ENCODE data around the gene SLC25A28.
A peak's percentile ranks its signal among the peaks of the same experiment; 100 is the strongest.

Gene SLC25A28

GRCh38 chr10:99593312-99593711 is 26.9 kb downstream of the SLC25A28 start:
- no peak overlapping the region for H3K4me2 ChIP-seq

GRCh38 chr10:99590799-99591198 is 29.4 kb downstream of the SLC25A28 start:
- Histone ChIP-seq H3K9me3 (no peaks in the 10 kb centered on the region), H4K20me1 (no peaks in the 10 kb centered on the region), H3K9ac (no peak overlapping the region), H3K4me3 (no peak overlapping the region), H3K36me3 (no peaks in the 10 kb centered on the region), H3K4me1 (no peaks in the 10 kb centered on the region), H3K4me2 (no peak overlapping the region), H3K27ac (no peak overlapping the region), H3K27me3 (no peaks in the 10 kb centered on the region)
- no peak for TF ChIP-seq Cebpa-rat (IDR thresholded peaks at IDR 0.05)

More at GRCh38 chr10:99593312-99593711, 26.9 kb downstream of the SLC25A28 start:
- Histone ChIP-seq H3K27me3 (no peaks in the 10 kb centered on the region), H3K27ac (no peak overlapping the region), H3K9me3 (no peaks in the 10 kb centered on the region), H3K36me3 (no peaks in the 10 kb centered on the region), H3K9ac (no peak overlapping the region), H4K20me1 (no peaks in the 10 kb centered on the region), H3K4me1 (no peaks in the 10 kb centered on the region), H3K4me3 (no peak overlapping the region)
- TF ChIP-seq Cebpa-rat (IDR thresholded peaks at IDR 0.05) = no peak

GRCh38 chr10:99583687-99584086 is 36.6 kb downstream of the SLC25A28 start:
- no peak for TF ChIP-seq Cebpa-rat (IDR thresholded peaks at IDR 0.05)
- no peaks in the 10 kb centered on the region for H3K9me3 ChIP-seq
- no peak overlapping the region for H3K9ac ChIP-seq
- H3K27me3 ChIP-seq = no peaks in the 10 kb centered on the region
- H3K36me3 ChIP-seq = no peaks in the 10 kb centered on the region
- no peak overlapping the region for H3K4me3 ChIP-seq
- H3K4me2 ChIP-seq = no peak overlapping the region
- H3K4me1 ChIP-seq = no peaks in the 10 kb centered on the region
- H3K27ac ChIP-seq = no peak overlapping the region
- H4K20me1 ChIP-seq = no peaks in the 10 kb centered on the region

GRCh38 chr10:99582255-99582770 is 37.9 kb downstream of the SLC25A28 start:
- H3K9me3 ChIP-seq = no peaks in the 10 kb centered on the region
- H3K36me3 ChIP-seq = no peaks in the 10 kb centered on the region
- peaks cover 6% of the 10 kb centered on the region for H3K4me1 ChIP-seq
- no peak overlapping the region for H3K4me3 ChIP-seq
- H4K20me1 ChIP-seq = no peaks in the 10 kb centered on the region
- H3K9ac ChIP-seq = no peak overlapping the region
- no peak overlapping the region for H3K27ac ChIP-seq
- no peaks in the 10 kb centered on the region for H3K27me3 ChIP-seq
- H3K4me2 ChIP-seq = no peak overlapping the region
- no peak for TF ChIP-seq Cebpa-rat (IDR thresholded peaks at IDR 0.05)

GRCh38 chr10:99579971-99580370 is 40.3 kb downstream of the SLC25A28 start:
- Histone ChIP-seq H3K9me3 (no peaks in the 10 kb centered on the region), H3K4me2 (no peak overlapping the region), H3K27me3 (no peaks in the 10 kb centered on the region), H3K27ac (no peak overlapping the region), H3K36me3 (no peaks in the 10 kb centered on the region), H3K9ac (no peak overlapping the region), H3K4me3 (no peak overlapping the region), H4K20me1 (no peaks in the 10 kb centered on the region), H3K4me1 (peaks cover 24% of the 10 kb centered on the region)
- no peak for TF ChIP-seq Cebpa-rat (IDR thresholded peaks at IDR 0.05)

- Histone ChIP-seq H3K27me3 (no peaks in the 10 kb centered on the region), H3K4me3 (no peak overlapping the region), H3K36me3 (no peaks in the 10 kb centered on the region), H3K27ac (no peak overlapping the region), H4K20me1 (no peaks in the 10 kb centered on the region), H3K9ac (no peak overlapping the region), H3K4me1 (peaks cover 38% of the 10 kb centered on the region), H3K4me2 (no peak overlapping the region), H3K9me3 (no peaks in the 10 kb centered on the region)
- no peak for TF ChIP-seq Cebpa-rat (IDR thresholded peaks at IDR 0.05)
Measured at GRCh38 chr10:99573790-99574189, 46.4 kb downstream of the SLC25A28 start.

- no peak overlapping the region for H3K27ac ChIP-seq
- no peak overlapping the region for H3K4me2 ChIP-seq
- no peaks in the 10 kb centered on the region for H3K9me3 ChIP-seq
- no peaks in the 10 kb centered on the region for H4K20me1 ChIP-seq
- H3K4me3 ChIP-seq = no peak overlapping the region
- H3K36me3 ChIP-seq = no peaks in the 10 kb centered on the region
- H3K9ac ChIP-seq = no peak overlapping the region
- H3K4me1 ChIP-seq = peaks cover 27% of the 10 kb centered on the region
- H3K27me3 ChIP-seq = no peaks in the 10 kb centered on the region
- TF ChIP-seq Cebpa-rat (IDR thresholded peaks at IDR 0.05) = no peak
Measured at GRCh38 chr10:99571816-99572215, 48.4 kb downstream of the SLC25A28 start.

GRCh38 chr10:99569961-99570360 is 50.3 kb downstream of the SLC25A28 start:
- Histone ChIP-seq H3K9me3 (no peaks in the 10 kb centered on the region), H3K27me3 (no peaks in the 10 kb centered on the region), H3K4me3 (no peak overlapping the region), H3K4me2 (peak overlapping the region; percentile 8; the same call in 1 of the 2 replicates), H3K36me3 (no peaks in the 10 kb centered on the region), H3K9ac (no peak overlapping the region), H3K27ac (no peak overlapping the region), H4K20me1 (no peaks in the 10 kb centered on the region), H3K4me1 (peaks cover 14% of the 10 kb centered on the region)
- TF ChIP-seq Cebpa-rat (IDR thresholded peaks at IDR 0.05) = no peak

GRCh38 chr10:99569253-99569939 is 50.8 kb downstream of the SLC25A28 start:
- peaks cover 14% of the 10 kb centered on the region for H3K4me1 ChIP-seq
- TF ChIP-seq Cebpa-rat (IDR thresholded peaks at IDR 0.05) = no peak
- H3K27ac ChIP-seq = no peak overlapping the region
- H3K27me3 ChIP-seq = no peaks in the 10 kb centered on the region
- no peaks in the 10 kb centered on the region for H3K9me3 ChIP-seq
- H3K4me3 ChIP-seq = no peak overlapping the region
- H4K20me1 ChIP-seq = no peaks in the 10 kb centered on the region
- H3K36me3 ChIP-seq = no peaks in the 10 kb centered on the region
- peak overlapping the region; percentile 8; the same call in 1 of the 2 replicates for H3K4me2 ChIP-seq
- no peak overlapping the region for H3K9ac ChIP-seq

GRCh38 chr10:99565166-99565565 is 55.1 kb downstream of the SLC25A28 start:
- Histone ChIP-seq H3K4me1 (peaks cover 10% of the 10 kb centered on the region), H3K27ac (no peak overlapping the region), H4K20me1 (no peaks in the 10 kb centered on the region), H3K4me3 (no peak overlapping the region), H3K36me3 (no peaks in the 10 kb centered on the region), H3K27me3 (no peaks in the 10 kb centered on the region), H3K4me2 (no peak overlapping the region), H3K9ac (no peak overlapping the region), H3K9me3 (no peaks in the 10 kb centered on the region)
- no peak for TF ChIP-seq Cebpa-rat (IDR thresholded peaks at IDR 0.05)
